ENCODE data around the gene BUB1B. TPM values are rescaled to one million over a fixed set of nuclear protein-coding genes. Genes with fewer than 3 reads are reported as not detected.

Gene BUB1B
- total RNA-seq, 2 experiments from 2014 or later: 166 to 192 TPM

GRCh38 chr15:40142428-40142827 lies 18.4 kb upstream of the BUB1B start:
- Histone ChIP-seq H3K4me2 (ENCODE audit: low read length) (no peak overlapping the region), H4K20me1 (ENCODE audit: insufficient read depth, low read length) (no peaks in the 10 kb centered on the region), H3K4me3 (ENCODE audit: low read depth, low read length, poor library complexity, severe bottlenecking) (no peak overlapping the region), H3K9me3 (ENCODE audit: low read length) (no peaks in the 10 kb centered on the region), H3K36me3 (ENCODE audit: insufficient read depth, low read length) (no peaks in the 10 kb centered on the region), H2AFZ (ENCODE audit: low read length) (no peak overlapping the region), H3K79me2 (ENCODE audit: insufficient read depth, low read depth, low read length) (no peaks in the 10 kb centered on the region), H3K27ac (ENCODE audit: low read depth, low read length, poor library complexity, severe bottlenecking) (no peak overlapping the region), H3K4me1 (ENCODE audit: insufficient read depth, low read length, poor library complexity, severe bottlenecking) (no peaks in the 10 kb centered on the region), H3K9me2 (ENCODE audit: insufficient read depth, low read length) (no peaks in the 10 kb centered on the region)
- TF ChIP-seq EZH2phosphoT487 (IDR thresholded peaks at IDR 0.05; ENCODE audit: borderline replicate concordance, low read depth, low read length) (no peak), CTCF (conservative IDR thresholded peaks at IDR 0.05; ENCODE audit: low read length) (no peak)
- no peak for DNase-seq (ENCODE audit: low spot score)
- ChIA-PET POLR2A (interaction anchor here (0.7 to 1.0 kb wide), 2 partner anchors 13 to 15 kb away, joined by 3 read pairs; no protein-coding TSS in a partner anchor), CTCF (ENCODE audit: unreplicated experiment) (no interaction called here)
- no TSS peak for BruUV-seq (replicated peaks)
- intact Hi-C loops (cut with micrococcal nuclease; ENCODE audit: unreplicated experiment): no loop called here

GRCh38 chr15:40146037-40146436 lies 14.8 kb upstream of the BUB1B start:
- DNase-seq (ENCODE audit: low spot score): no peak
- TF ChIP-seq CTCF (conservative IDR thresholded peaks at IDR 0.05; ENCODE audit: low read length) (no peak), EZH2phosphoT487 (IDR thresholded peaks at IDR 0.05; ENCODE audit: borderline replicate concordance, low read depth, low read length) (no peak)
- no peak overlapping the region for H3K4me3 ChIP-seq (ENCODE audit: low read depth, low read length, poor library complexity, severe bottlenecking)
- ChIA-PET CTCF (ENCODE audit: unreplicated experiment) (no interaction called here), POLR2A (interaction anchor here (0.6 kb wide), 1 partner anchor 269 kb away, joined by 3 read pairs; no protein-coding TSS in a partner anchor)
- no peaks in the 10 kb centered on the region for H4K20me1 ChIP-seq (ENCODE audit: insufficient read depth, low read length)
- no peaks in the 10 kb centered on the region for H3K9me2 ChIP-seq (ENCODE audit: insufficient read depth, low read length)
- no peaks in the 10 kb centered on the region for H3K9me3 ChIP-seq (ENCODE audit: low read length)
- H3K36me3 ChIP-seq (ENCODE audit: insufficient read depth, low read length): no peaks in the 10 kb centered on the region
- no peaks in the 10 kb centered on the region for H3K79me2 ChIP-seq (ENCODE audit: insufficient read depth, low read depth, low read length)
- BruUV-seq (replicated peaks): no TSS peak
- intact Hi-C loops (cut with micrococcal nuclease; ENCODE audit: unreplicated experiment): no loop called here
- no peak overlapping the region for H3K4me2 ChIP-seq (ENCODE audit: low read length)
- no peaks in the 10 kb centered on the region for H3K4me1 ChIP-seq (ENCODE audit: insufficient read depth, low read length, poor library complexity, severe bottlenecking)
- H3K27ac ChIP-seq (ENCODE audit: low read depth, low read length, poor library complexity, severe bottlenecking): no peak overlapping the region
- H2AFZ ChIP-seq (ENCODE audit: low read length): no peak overlapping the region

DNA sequence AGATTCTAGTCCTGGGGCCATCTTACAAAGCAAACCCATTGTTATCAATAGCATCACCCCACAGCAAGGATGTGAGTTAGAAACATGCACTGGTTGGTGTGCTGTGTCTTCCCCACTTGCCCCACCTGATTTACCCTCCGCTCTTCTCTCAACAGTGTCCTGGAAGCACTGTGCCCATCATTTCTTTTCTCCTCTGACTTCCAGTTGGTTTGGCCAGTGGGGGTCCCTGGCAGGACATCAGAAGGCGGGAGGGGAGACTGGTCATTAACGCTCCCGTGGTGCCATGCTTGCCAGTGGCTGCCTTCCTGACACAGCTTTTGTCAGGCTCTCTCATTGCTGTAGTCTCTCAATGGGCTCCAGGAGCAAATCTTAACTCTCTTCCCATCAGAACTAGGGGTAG lies 11.5 kb upstream of the BUB1B start:
- TF ChIP-seq EZH2phosphoT487 (IDR thresholded peaks at IDR 0.05; ENCODE audit: borderline replicate concordance, low read depth, low read length) (no peak), CTCF (conservative IDR thresholded peaks at IDR 0.05; ENCODE audit: low read length) (no peak)
- no peak overlapping the region for H3K27ac ChIP-seq (ENCODE audit: low read depth, low read length, poor library complexity, severe bottlenecking)
- DNase-seq (ENCODE audit: low spot score): no peak
- no peaks in the 10 kb centered on the region for H3K36me3 ChIP-seq (ENCODE audit: insufficient read depth, low read length)
- ChIA-PET CTCF (ENCODE audit: unreplicated experiment) (no interaction called here), POLR2A (no interaction called here)
- H3K9me2 ChIP-seq (ENCODE audit: insufficient read depth, low read length): no peaks in the 10 kb centered on the region
- no peak overlapping the region for H2AFZ ChIP-seq (ENCODE audit: low read length)
- H3K4me1 ChIP-seq (ENCODE audit: insufficient read depth, low read length, poor library complexity, severe bottlenecking): no peaks in the 10 kb centered on the region
- no peaks in the 10 kb centered on the region for H3K79me2 ChIP-seq (ENCODE audit: insufficient read depth, low read depth, low read length)
- H3K4me2 ChIP-seq (ENCODE audit: low read length): no peak overlapping the region
- H4K20me1 ChIP-seq (ENCODE audit: insufficient read depth, low read length): no peaks in the 10 kb centered on the region
- no peak overlapping the region for H3K4me3 ChIP-seq (ENCODE audit: low read depth, low read length, poor library complexity, severe bottlenecking)
- H3K9me3 ChIP-seq (ENCODE audit: low read length): no peaks in the 10 kb centered on the region
- intact Hi-C loops (cut with micrococcal nuclease; ENCODE audit: unreplicated experiment): no loop called here
- BruUV-seq (replicated peaks): no TSS peak

All from OCI-LY7 (cell line).